ENCODE results near the gene C22orf39. TPM values are rescaled to one million over a fixed set of nuclear protein-coding genes. Genes with fewer than 3 reads are reported as not detected.

Gene C22orf39
- total RNA-seq, 2 experiments from 2014 or later = 23.3 to 23.5 TPM

GRCh38 chr22:19472233-19472632 is 24.7 kb upstream of the C22orf39 start:
- no peak overlapping the region for H3K27ac Mint-ChIP-seq
- no peak for DNase-seq
- H3K9me3 Mint-ChIP-seq = no peaks in the 10 kb centered on the region
- intact Hi-C loops (cut with micrococcal nuclease) = no loop called here
- no peaks in the 10 kb centered on the region for H3K27me3 Mint-ChIP-seq
- POLR2A ChIA-PET = no interaction called here
- peaks cover 59% of the 10 kb centered on the region for H3K36me3 Mint-ChIP-seq
- no peak overlapping the region for H3K4me3 Mint-ChIP-seq
- CTCF ChIA-PET = no interaction called here
- H3K4me1 Mint-ChIP-seq (ENCODE audit: low read depth) = peaks cover 11% of the 10 kb centered on the region

- Mint-ChIP-seq H3K4me1 (ENCODE audit: low read depth) (peaks cover 8% of the 10 kb centered on the region), H3K9me3 (no peaks in the 10 kb centered on the region), H3K27ac (no peak overlapping the region), H3K4me3 (no peak overlapping the region), H3K36me3 (peaks cover 64% of the 10 kb centered on the region), H3K27me3 (no peaks in the 10 kb centered on the region)
- CTCF ChIA-PET = no interaction called here
- POLR2A ChIA-PET = no interaction called here
- intact Hi-C loops (cut with micrococcal nuclease) = no loop called here
- DNase-seq = no peak
Observed at GRCh38 chr22:19471572-19471971, 24.1 kb upstream of the C22orf39 start.

GRCh38 chr22:19470010-19470409 is 22.5 kb upstream of the C22orf39 start:
- POLR2A ChIA-PET = no interaction called here
- Mint-ChIP-seq H3K9me3 (no peaks in the 10 kb centered on the region), H3K27me3 (no peaks in the 10 kb centered on the region), H3K4me3 (no peak overlapping the region), H3K4me1 (ENCODE audit: low read depth) (no peaks in the 10 kb centered on the region), H3K27ac (no peak overlapping the region), H3K36me3 (peaks cover 65% of the 10 kb centered on the region)
- intact Hi-C loops (cut with micrococcal nuclease) = no loop called here
- CTCF ChIA-PET = no interaction called here
- DNase-seq = no peak

- H3K27ac Mint-ChIP-seq = no peak overlapping the region
- H3K4me1 Mint-ChIP-seq (ENCODE audit: low read depth) = no peaks in the 10 kb centered on the region
- ChIA-PET CTCF (no interaction called here), POLR2A (interaction anchor here (0.6 kb wide), 1 partner anchor 10 kb away, joined by 3 read pairs; the partner anchor contains the start of gene CDC45)
- H3K27me3 Mint-ChIP-seq = no peaks in the 10 kb centered on the region
- intact Hi-C loops (cut with micrococcal nuclease) = no loop called here
- no peak overlapping the region for H3K4me3 Mint-ChIP-seq
- H3K9me3 Mint-ChIP-seq = no peaks in the 10 kb centered on the region
- H3K36me3 Mint-ChIP-seq = peaks cover 68% of the 10 kb centered on the region
- no peak for DNase-seq
Observed at GRCh38 chr22:19469421-19469820, 21.9 kb upstream of the C22orf39 start.

- CTCF ChIA-PET = no interaction called here
Observed at GRCh38 chr22:19467912-19468311, 20.4 kb upstream of the C22orf39 start.

GRCh38 chr22:19466848-19467752 is 19.6 kb upstream of the C22orf39 start:
- H3K27ac Mint-ChIP-seq = no peak overlapping the region
- POLR2A ChIA-PET = no interaction called here

More at GRCh38 chr22:19467912-19468311, 20.4 kb upstream of the C22orf39 start:
- peaks cover 62% of the 10 kb centered on the region for H3K36me3 Mint-ChIP-seq
- H3K9me3 Mint-ChIP-seq = no peaks in the 10 kb centered on the region
- H3K27ac Mint-ChIP-seq = no peak overlapping the region
- H3K4me1 Mint-ChIP-seq (ENCODE audit: low read depth) = no peaks in the 10 kb centered on the region
- POLR2A ChIA-PET = no interaction called here
- H3K27me3 Mint-ChIP-seq = no peaks in the 10 kb centered on the region
- H3K4me3 Mint-ChIP-seq = no peak overlapping the region
- DNase-seq = no peak
- intact Hi-C loops (cut with micrococcal nuclease) = no loop called here

GRCh38 chr22:19466126-19466716 is 18.7 kb upstream of the C22orf39 start:
- intact Hi-C loops (cut with micrococcal nuclease) = no loop called here
- ChIA-PET CTCF (interaction anchor here (2.8 kb wide), 1 partner anchor 164 kb away, joined by 12 read pairs; no protein-coding TSS in a partner anchor), POLR2A (interaction anchor here (1.8 kb wide), 1 partner anchor 11 kb away, joined by 3 read pairs; no protein-coding TSS in a partner anchor)
- H3K9me3 Mint-ChIP-seq = no peaks in the 10 kb centered on the region
- no peak overlapping the region for H3K4me3 Mint-ChIP-seq
- H3K27me3 Mint-ChIP-seq = no peaks in the 10 kb centered on the region
- H3K36me3 Mint-ChIP-seq = peaks cover 52% of the 10 kb centered on the region
- DNase-seq = no peak
- no peak overlapping the region for H3K27ac Mint-ChIP-seq
- no peaks in the 10 kb centered on the region for H3K4me1 Mint-ChIP-seq (ENCODE audit: low read depth)

More at GRCh38 chr22:19466848-19467752, 19.6 kb upstream of the C22orf39 start:
- intact Hi-C loops (cut with micrococcal nuclease) = no loop called here
- H3K9me3 Mint-ChIP-seq = no peaks in the 10 kb centered on the region
- no peak for DNase-seq
- H3K4me1 Mint-ChIP-seq (ENCODE audit: low read depth) = no peaks in the 10 kb centered on the region
- no peak overlapping the region for H3K4me3 Mint-ChIP-seq
- H3K27me3 Mint-ChIP-seq = no peaks in the 10 kb centered on the region
- peaks cover 61% of the 10 kb centered on the region for H3K36me3 Mint-ChIP-seq
- CTCF ChIA-PET = no interaction called here

GRCh38 chr22:19464975-19465374 is 17.5 kb upstream of the C22orf39 start:
- no peaks in the 10 kb centered on the region for H3K4me1 Mint-ChIP-seq (ENCODE audit: low read depth)
- no peaks in the 10 kb centered on the region for H3K9me3 Mint-ChIP-seq
- peaks cover 45% of the 10 kb centered on the region for H3K36me3 Mint-ChIP-seq
- no peaks in the 10 kb centered on the region for H3K27me3 Mint-ChIP-seq
- H3K27ac Mint-ChIP-seq = peak overlapping the region; percentile 11
- POLR2A ChIA-PET = interaction anchor here (1.8 kb wide), 1 partner anchor 13 kb away, joined by 3 read pairs; no protein-coding TSS in a partner anchor
- intact Hi-C loops (cut with micrococcal nuclease) = no loop called here
- H3K4me3 Mint-ChIP-seq = no peak overlapping the region
- DNase-seq = no peak
- CTCF ChIA-PET = interaction anchor here (2.8 kb wide), 1 partner anchor 165 kb away, joined by 12 read pairs; no protein-coding TSS in a partner anchor

GRCh38 chr22:19464546-19464945 is 17.0 kb upstream of the C22orf39 start:
- POLR2A ChIA-PET = interaction anchor here (1.8 kb wide), 1 partner anchor 13 kb away, joined by 3 read pairs; no protein-coding TSS in a partner anchor

GRCh38 chr22:19463491-19464469 is 16.3 kb upstream of the C22orf39 start:
- intact Hi-C loops (cut with micrococcal nuclease) = no loop called here
- Mint-ChIP-seq H3K36me3 (peaks cover 37% of the 10 kb centered on the region), H3K27ac (no peak overlapping the region), H3K4me1 (ENCODE audit: low read depth) (no peaks in the 10 kb centered on the region), H3K9me3 (no peaks in the 10 kb centered on the region), H3K27me3 (no peaks in the 10 kb centered on the region), H3K4me3 (no peak overlapping the region)
- POLR2A ChIA-PET = no interaction called here
- CTCF ChIA-PET = interaction anchor here (0.7 to 2.8 kb wide), 3 partner anchors 11 to 514 kb away, joined by 3 to 12 read pairs (median 5); no protein-coding TSS in a partner anchor
- DNase-seq = no peak

More at GRCh38 chr22:19464546-19464945, 17.0 kb upstream of the C22orf39 start:
- intact Hi-C loops (cut with micrococcal nuclease) = no loop called here
- no peak overlapping the region for H3K4me3 Mint-ChIP-seq
- peak overlapping the region; percentile 11 for H3K27ac Mint-ChIP-seq
- H3K9me3 Mint-ChIP-seq = no peaks in the 10 kb centered on the region
- no peak for DNase-seq
- CTCF ChIA-PET = interaction anchor here (1.7 to 2.8 kb wide), 2 partner anchors 10 to 165 kb away, joined by 5 to 12 read pairs; no protein-coding TSS in a partner anchor
- no peaks in the 10 kb centered on the region for H3K4me1 Mint-ChIP-seq (ENCODE audit: low read depth)
- H3K36me3 Mint-ChIP-seq = peaks cover 42% of the 10 kb centered on the region
- H3K27me3 Mint-ChIP-seq = no peaks in the 10 kb centered on the region

GRCh38 chr22:19463008-19463407 is 15.5 kb upstream of the C22orf39 start:
- H3K27ac Mint-ChIP-seq = no peak overlapping the region
- H3K36me3 Mint-ChIP-seq = peaks cover 30% of the 10 kb centered on the region
- no peak for DNase-seq
- H3K4me1 Mint-ChIP-seq (ENCODE audit: low read depth) = no peaks in the 10 kb centered on the region
- ChIA-PET CTCF (interaction anchor here (1.7 kb wide), 1 partner anchor 11 kb away, joined by 5 read pairs; no protein-coding TSS in a partner anchor), POLR2A (no interaction called here)
- intact Hi-C loops (cut with micrococcal nuclease) = no loop called here
- no peaks in the 10 kb centered on the region for H3K9me3 Mint-ChIP-seq
- H3K27me3 Mint-ChIP-seq = no peaks in the 10 kb centered on the region
- H3K4me3 Mint-ChIP-seq = no peak overlapping the region
